Right lung (tissue), 5 donors: ENCODE data around the gene SOX13. TPM values are rescaled to one million over a fixed set of nuclear protein-coding genes. Genes with fewer than 3 reads are reported as not detected.

Experiments used
- DNase-seq, 2 donors: peaks; one replicate each; pipeline ENCODE4 v3.0.0-alpha.2; 2013
- polyA plus RNA-seq, 5 donors: library from polyadenylated mRNA; unstranded; fragments of 120-200 nt; gene quantifications; one replicate each; pipeline versions ENCODE4 v1.2.1 to v1.2.3, GENCODE V29; 2013; ENCODE audit warnings: inconsistent platforms in 1 of 5, low replicate concordance in 1 of 5; ENCODE audit not compliant: insufficient read length in 5 of 5, insufficient read depth in 1 of 5

Gene SOX13
- polyA plus RNA-seq, 5 donors = 41.0 to 58.0 (median 51.8) TPM

GRCh38 chr1:204128964-204129896, 56.3 kb downstream of the SOX13 start:
- DNase-seq = peak; percentile 62 to 68

- DNase-seq = no peak
Measured at GRCh38 chr1:204130178-204130577, 57.3 kb downstream of the SOX13 start.

GRCh38 chr1:204130981-204131892, 58.3 kb downstream of the SOX13 start:
- no peak for DNase-seq

GRCh38 chr1:204131978-204132377, 59.1 kb downstream of the SOX13 start:
- DNase-seq = no peak

- no peak for DNase-seq
Measured at GRCh38 chr1:204132718-204133117, 59.8 kb downstream of the SOX13 start.

- no peak for DNase-seq
Measured at GRCh38 chr1:204134103-204134502, 61.2 kb downstream of the SOX13 start.

- no peak for DNase-seq
Measured at GRCh38 chr1:204136814-204137213, 63.9 kb downstream of the SOX13 start.

- DNase-seq = no peak
Measured at GRCh38 chr1:204139088-204139487, 66.2 kb downstream of the SOX13 start.

GRCh38 chr1:204139952-204140351, 67.0 kb downstream of the SOX13 start:
- DNase-seq = no peak

- no peak for DNase-seq
Measured at GRCh38 chr1:204141131-204141530, 68.2 kb downstream of the SOX13 start.

GRCh38 chr1:204142032-204142974, 69.4 kb downstream of the SOX13 start:
- no peak for DNase-seq

- no peak for DNase-seq
Measured at GRCh38 chr1:204143276-204144041, 70.5 kb downstream of the SOX13 start.

- DNase-seq = no peak
Measured at GRCh38 chr1:204145033-204145504, 72.2 kb downstream of the SOX13 start.

- no peak for DNase-seq
Measured at GRCh38 chr1:204146309-204146708, 73.4 kb downstream of the SOX13 start.

- DNase-seq = no peak
Measured at GRCh38 chr1:204146965-204147364, 74.0 kb downstream of the SOX13 start.

GRCh38 chr1:204147406-204148383, 74.8 kb downstream of the SOX13 start:
- DNase-seq = no peak

- no peak for DNase-seq
Measured at GRCh38 chr1:204149107-204149506, 76.2 kb downstream of the SOX13 start.

- no peak for DNase-seq
Measured at GRCh38 chr1:204149635-204150565, 77.0 kb downstream of the SOX13 start.
